ENCODE results near the gene ZRANB3.

The ZRANB3 gene

DNA sequence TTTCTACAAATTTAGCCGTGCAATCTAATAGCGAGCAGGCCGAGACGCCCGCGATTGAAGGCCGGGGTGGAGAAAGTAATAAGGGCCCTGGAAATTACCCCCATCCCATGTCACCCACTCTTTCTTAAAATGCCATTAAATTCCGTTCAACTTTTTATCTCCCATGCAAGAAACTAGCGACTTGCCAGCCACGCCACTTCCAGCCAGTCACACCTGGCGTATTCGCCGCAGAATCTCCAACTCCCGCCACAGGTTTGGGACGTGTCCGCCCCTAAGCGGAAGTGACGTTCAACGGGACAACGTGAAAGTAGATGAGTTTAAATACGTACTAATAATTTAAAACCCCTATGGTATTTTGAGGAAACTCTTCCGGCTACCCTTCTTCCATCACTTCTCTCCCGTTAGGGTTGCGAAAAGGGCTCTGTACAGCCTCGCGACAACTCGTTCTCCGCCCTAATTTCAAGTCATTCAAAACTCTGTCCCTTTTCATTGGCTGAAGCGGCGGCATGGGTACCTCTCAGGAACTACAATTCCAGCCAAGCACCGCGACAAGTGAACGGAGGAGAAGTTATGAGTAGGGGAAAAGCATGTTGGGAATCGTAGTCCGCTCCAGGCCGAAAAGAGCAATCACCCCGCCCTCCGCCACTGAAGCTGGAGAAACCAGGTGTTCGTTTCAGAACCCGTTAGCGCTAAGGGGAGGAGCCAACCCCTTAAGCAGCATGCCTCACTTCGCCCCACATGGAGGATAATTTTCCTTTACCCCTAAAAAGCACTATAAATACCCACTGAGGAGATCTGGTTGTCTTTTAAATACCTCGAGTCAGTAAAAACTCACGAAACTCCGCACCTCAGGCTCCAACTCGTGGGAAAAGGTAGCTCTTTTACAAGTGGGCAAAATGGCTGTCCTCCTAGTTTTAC is at the start of gene ZRANB3:
Gene ZRANB3 (minus strand): TSS at position 906 of the 918 bp plus-strand sequence.
- ChIA-PET CTCF (no interaction called here), POLR2A (interaction anchor here (0.6 to 1.4 kb wide), 11 partner anchors 8 to 477 kb away, joined by 3 to 4 read pairs (median 3); no protein-coding TSS in a partner anchor)
- peak; percentile 82 for DNase-seq (ENCODE audit: extremely low spot score)
- TF ChIP-seq FOXA1 (IDR thresholded peaks at IDR 0.05) (no peak), L3MBTL2 (conservative IDR thresholded peaks at IDR 0.05) (peak; percentile 76), TARDBP (IDR thresholded peaks at IDR 0.05) (no peak), ELF4 (IDR thresholded peaks at IDR 0.05) (peak; percentile 48; the same call in 1 of the 2 replicates)

DNA sequence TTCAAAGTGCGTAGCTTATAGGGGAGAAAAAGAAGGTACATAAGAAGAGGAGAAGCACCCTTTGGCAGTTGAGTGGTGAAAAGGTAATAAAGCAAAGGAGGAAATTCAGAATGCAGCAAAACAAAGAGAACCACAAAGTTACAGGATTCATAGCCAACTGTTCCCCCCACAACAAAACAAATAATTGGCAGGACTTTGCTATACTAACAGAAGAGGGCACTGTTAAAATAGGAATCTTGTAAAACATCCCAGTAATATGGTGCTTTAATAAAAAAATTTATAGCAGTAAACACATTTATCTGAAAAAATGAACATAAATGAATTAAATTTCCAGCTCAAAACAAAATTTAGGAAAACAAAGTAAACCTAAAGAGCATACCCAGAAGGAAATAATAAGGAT is 42.6 kb upstream of the ZRANB3 start:
- CTCF ChIA-PET, result interaction anchor here (0.6 kb wide), 1 partner anchor 11 kb away, joined by 4 read pairs; no protein-coding TSS in a partner anchor

DNA sequence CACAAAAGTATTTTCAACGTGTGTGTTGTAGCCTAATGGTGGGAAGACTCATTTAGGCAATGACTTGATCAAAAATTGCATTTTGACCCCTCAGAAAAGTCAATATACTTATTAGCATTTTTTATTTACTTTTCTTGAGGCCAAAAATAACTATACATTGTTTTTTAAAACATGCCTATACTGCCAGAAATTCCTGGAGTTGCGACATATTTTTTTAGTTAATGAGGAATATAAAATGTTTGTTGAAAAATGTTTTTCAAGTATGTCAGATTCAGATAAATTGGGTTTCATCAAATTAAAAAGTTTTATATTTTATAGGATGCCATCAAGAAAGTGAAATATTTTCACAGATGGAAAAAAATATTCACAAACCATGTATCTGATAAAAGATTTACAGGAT is 39.9 kb upstream of the ZRANB3 start:
- TF ChIP-seq NFRKB (IDR thresholded peaks at IDR 0.05) (no peak), FOXK2 (IDR thresholded peaks at IDR 0.05) (no peak), SUZ12 (IDR thresholded peaks at IDR 0.05) (no peak), CTBP1 (IDR thresholded peaks at IDR 0.05; ENCODE audit: borderline replicate concordance) (no peak), BHLHE40 (IDR thresholded peaks at IDR 0.05; ENCODE audit: borderline replicate concordance) (no peak), ZNF384 (IDR thresholded peaks at IDR 0.05) (no peak), FOXM1 (IDR thresholded peaks at IDR 0.05; ENCODE audit: borderline replicate concordance) (no peak), ARNT (IDR thresholded peaks at IDR 0.05) (no peak), ELF4 (IDR thresholded peaks at IDR 0.05) (no peak), TARDBP (IDR thresholded peaks at IDR 0.05) (no peak)
- TF ChIP-seq, protein P1, sequence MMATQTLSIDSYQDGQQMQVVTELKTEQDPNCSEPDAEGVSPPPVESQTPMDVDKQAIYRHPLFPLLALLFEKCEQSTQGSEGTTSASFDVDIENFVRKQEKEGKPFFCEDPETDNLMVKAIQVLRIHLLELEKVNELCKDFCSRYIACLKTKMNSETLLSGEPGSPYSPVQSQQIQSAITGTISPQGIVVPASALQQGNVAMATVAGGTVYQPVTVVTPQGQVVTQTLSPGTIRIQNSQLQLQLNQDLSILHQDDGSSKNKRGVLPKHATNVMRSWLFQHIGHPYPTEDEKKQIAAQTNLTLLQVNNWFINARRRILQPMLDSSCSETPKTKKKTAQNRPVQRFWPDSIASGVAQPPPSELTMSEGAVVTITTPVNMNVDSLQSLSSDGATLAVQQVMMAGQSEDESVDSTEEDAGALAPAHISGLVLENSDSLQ (IDR thresholded peaks at IDR 0.05), result no peak
- CTCF ChIA-PET, result no interaction called here
- POLR2A ChIA-PET, result no interaction called here
- DNase-seq (ENCODE audit: extremely low spot score), result no peak

More for the DNA sequence above, 42.6 kb upstream of the ZRANB3 start:
- TF ChIP-seq ELF4 (IDR thresholded peaks at IDR 0.05), result no peak
- no peak for TF ChIP-seq FOXM1 (IDR thresholded peaks at IDR 0.05; ENCODE audit: borderline replicate concordance)
- no peak for TF ChIP-seq ARNT (IDR thresholded peaks at IDR 0.05)
- TF ChIP-seq NFRKB (IDR thresholded peaks at IDR 0.05), result no peak
- no peak for TF ChIP-seq BHLHE40 (IDR thresholded peaks at IDR 0.05; ENCODE audit: borderline replicate concordance)
- TF ChIP-seq FOXK2 (IDR thresholded peaks at IDR 0.05), result no peak
- no peak for TF ChIP-seq TARDBP (IDR thresholded peaks at IDR 0.05)
- TF ChIP-seq LEF1 (IDR thresholded peaks at IDR 0.05; ENCODE audit: borderline replicate concordance), result no peak
- no peak for TF ChIP-seq L3MBTL2 (conservative IDR thresholded peaks at IDR 0.05)
- no peak for TF ChIP-seq ZNF384 (IDR thresholded peaks at IDR 0.05)
- no peak for TF ChIP-seq CTBP1 (IDR thresholded peaks at IDR 0.05; ENCODE audit: borderline replicate concordance)
- TF ChIP-seq, protein P1 (IDR thresholded peaks at IDR 0.05), result no peak
- TF ChIP-seq SUZ12 (IDR thresholded peaks at IDR 0.05), result no peak
- no peak for TF ChIP-seq HDGF (IDR thresholded peaks at IDR 0.05; ENCODE audit: borderline replicate concordance)
- no peak for TF ChIP-seq SP1 (IDR thresholded peaks at IDR 0.05)
- no peak for DNase-seq (ENCODE audit: extremely low spot score)
- POLR2A ChIA-PET, result no interaction called here

DNA sequence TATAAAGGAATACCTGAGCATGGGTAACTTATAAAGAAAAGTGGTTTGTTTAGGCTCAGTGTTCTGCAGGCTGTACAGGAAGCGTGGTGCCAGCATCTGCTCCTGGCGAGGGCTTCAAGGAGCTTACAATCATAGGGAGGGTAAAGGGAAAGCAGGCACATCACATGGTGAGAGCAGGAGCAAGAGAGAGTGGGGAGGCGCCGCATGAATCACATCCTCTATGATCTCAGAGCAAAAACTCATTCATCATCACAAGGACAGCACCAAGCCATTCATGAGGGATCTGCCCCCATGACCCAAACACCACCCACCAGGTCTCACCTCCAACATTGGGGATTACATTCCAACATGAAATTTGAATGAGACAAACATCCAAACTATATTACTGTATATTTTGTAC is 32.8 kb upstream of the ZRANB3 start:
- POLR2A ChIA-PET, result no interaction called here

DNA sequence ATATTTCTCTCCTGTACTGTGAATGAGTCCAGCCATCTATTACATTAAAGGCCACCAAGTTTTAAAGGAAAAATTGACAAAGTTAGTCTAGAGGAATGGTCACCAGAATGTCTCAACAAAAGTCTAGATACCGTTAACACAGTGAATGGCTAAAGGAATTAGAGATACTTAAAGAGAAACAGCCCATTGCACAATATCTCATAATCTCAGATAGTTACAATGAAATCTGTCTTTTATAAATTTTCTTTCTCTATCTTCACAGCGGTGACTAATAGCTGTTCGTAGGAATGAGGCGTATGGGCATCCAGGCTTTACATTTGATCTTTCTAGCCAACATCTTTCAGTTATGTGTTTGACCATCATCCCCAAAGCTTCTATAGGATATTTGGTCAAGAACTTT is 30.9 kb upstream of the ZRANB3 start:
- no peak for DNase-seq (ENCODE audit: extremely low spot score)
- POLR2A ChIA-PET, result no interaction called here
- TF ChIP-seq L3MBTL2 (conservative IDR thresholded peaks at IDR 0.05) (no peak), NFRKB (IDR thresholded peaks at IDR 0.05) (no peak), FOXM1 (IDR thresholded peaks at IDR 0.05; ENCODE audit: borderline replicate concordance) (no peak), ELF4 (IDR thresholded peaks at IDR 0.05) (no peak), CTBP1 (IDR thresholded peaks at IDR 0.05; ENCODE audit: borderline replicate concordance) (no peak), ARNT (IDR thresholded peaks at IDR 0.05) (no peak), SUZ12 (IDR thresholded peaks at IDR 0.05) (no peak), TARDBP (IDR thresholded peaks at IDR 0.05) (no peak), FOXK2 (IDR thresholded peaks at IDR 0.05) (no peak), HDGF (IDR thresholded peaks at IDR 0.05; ENCODE audit: borderline replicate concordance) (no peak), SP1 (IDR thresholded peaks at IDR 0.05) (no peak), ZNF384 (IDR thresholded peaks at IDR 0.05) (no peak), LEF1 (IDR thresholded peaks at IDR 0.05; ENCODE audit: borderline replicate concordance) (no peak), FOXA1 (IDR thresholded peaks at IDR 0.05) (no peak), BHLHE40 (IDR thresholded peaks at IDR 0.05; ENCODE audit: borderline replicate concordance) (no peak)
- TF ChIP-seq, protein P1 (IDR thresholded peaks at IDR 0.05), result no peak
- CTCF ChIA-PET, result interaction anchor here (0.7 kb wide), 1 partner anchor 96 kb away, joined by 3 read pairs; no protein-coding TSS in a partner anchor

More for the DNA sequence above, 32.8 kb upstream of the ZRANB3 start:
- TF ChIP-seq, protein P1 (IDR thresholded peaks at IDR 0.05), result no peak
- TF ChIP-seq SUZ12 (IDR thresholded peaks at IDR 0.05) (no peak), TARDBP (IDR thresholded peaks at IDR 0.05) (no peak), BHLHE40 (IDR thresholded peaks at IDR 0.05; ENCODE audit: borderline replicate concordance) (no peak), NFRKB (IDR thresholded peaks at IDR 0.05) (no peak), ARNT (IDR thresholded peaks at IDR 0.05) (no peak), ELF4 (IDR thresholded peaks at IDR 0.05) (no peak), FOXK2 (IDR thresholded peaks at IDR 0.05) (no peak), LEF1 (IDR thresholded peaks at IDR 0.05; ENCODE audit: borderline replicate concordance) (no peak), FOXA1 (IDR thresholded peaks at IDR 0.05) (no peak), HDGF (IDR thresholded peaks at IDR 0.05; ENCODE audit: borderline replicate concordance) (no peak), ZNF384 (IDR thresholded peaks at IDR 0.05) (no peak)
- CTCF ChIA-PET, result no interaction called here
- DNase-seq (ENCODE audit: extremely low spot score), result no peak

All from HEK293T (cell line).